ENCODE data around the gene TPM1.

The TPM1 gene

DNA sequence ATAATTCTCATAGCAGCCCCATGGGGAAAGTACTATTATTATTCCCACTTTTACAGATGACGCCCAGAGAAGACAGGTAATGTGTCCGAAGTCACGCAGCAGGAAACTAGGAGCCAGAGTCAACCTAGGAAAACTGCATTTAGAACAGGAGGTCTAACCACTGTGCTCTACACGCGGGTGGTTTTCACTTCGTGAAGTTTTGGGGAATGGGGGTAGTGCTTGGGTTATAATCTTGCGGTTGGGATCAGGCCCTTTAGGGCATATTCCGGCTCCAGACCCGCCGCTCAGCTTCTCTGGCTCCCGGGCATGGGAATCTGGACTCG is 5.2 kb downstream of the TPM1 start:
- peak overlapping the region; percentile 79 for H3K4me3 ChIP-seq (ENCODE audit: low read depth, low read length)
- in situ Hi-C loops (cut with HindIII; ENCODE audit: low sequenced_read_pairs) = no loop called here
- no peak for DNase-seq (ENCODE audit: low read depth, low spot score)
- no peak for TF ChIP-seq CTCF (IDR thresholded peaks at IDR 0.05; ENCODE audit: low read depth, low read length)

DNA sequence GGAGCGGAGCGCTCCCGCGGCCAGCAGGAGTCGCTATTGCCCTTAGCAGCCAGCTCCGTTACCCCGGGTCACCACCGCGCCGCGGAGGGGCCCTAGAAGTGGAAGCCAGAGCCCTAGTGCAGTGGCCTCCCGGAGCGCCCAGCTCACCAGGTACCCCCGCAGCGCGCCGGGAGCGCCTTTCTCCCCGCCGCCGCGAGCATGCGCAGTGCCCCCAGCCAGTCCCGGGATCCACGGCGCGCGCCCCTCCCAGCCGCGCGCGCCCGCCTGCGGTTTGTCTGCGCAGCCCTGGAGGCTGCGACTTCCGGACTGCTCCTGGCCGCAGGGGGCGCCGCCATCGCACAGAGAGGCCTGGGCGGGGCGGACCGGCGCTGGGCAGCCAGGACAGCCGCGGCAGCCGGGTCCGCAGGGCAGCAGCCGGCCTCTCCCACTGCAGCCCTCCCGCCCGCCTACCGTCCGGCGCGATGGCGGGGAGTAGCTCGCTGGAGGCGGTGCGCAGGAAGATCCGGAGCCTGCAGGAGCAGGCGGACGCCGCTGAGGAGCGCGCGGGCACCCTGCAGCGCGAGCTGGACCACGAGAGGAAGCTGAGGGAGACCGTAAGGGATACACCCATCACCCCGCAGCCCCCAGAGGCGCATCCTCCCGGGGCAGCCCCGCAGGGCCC is 5.7 kb downstream of the TPM1 start:
- in situ Hi-C loops (cut with HindIII; ENCODE audit: low sequenced_read_pairs) = no loop called here
- DNase-seq (ENCODE audit: low read depth, low spot score) = peak; percentile 96
- TF ChIP-seq CTCF (IDR thresholded peaks at IDR 0.05; ENCODE audit: low read depth, low read length) = peak; percentile 98
- H3K4me3 ChIP-seq (ENCODE audit: low read depth, low read length) = peak overlapping the region; percentile 79

GRCh38 chr15:63048776-63049665 is 6.5 kb downstream of the TPM1 start:
- in situ Hi-C loops (cut with HindIII; ENCODE audit: low sequenced_read_pairs) = no loop called here
- peak overlapping the region; percentile 79 for H3K4me3 ChIP-seq (ENCODE audit: low read depth, low read length)
- TF ChIP-seq CTCF (IDR thresholded peaks at IDR 0.05; ENCODE audit: low read depth, low read length) = no peak
- peak; percentile 72 for DNase-seq (ENCODE audit: low read depth, low spot score)

DNA sequence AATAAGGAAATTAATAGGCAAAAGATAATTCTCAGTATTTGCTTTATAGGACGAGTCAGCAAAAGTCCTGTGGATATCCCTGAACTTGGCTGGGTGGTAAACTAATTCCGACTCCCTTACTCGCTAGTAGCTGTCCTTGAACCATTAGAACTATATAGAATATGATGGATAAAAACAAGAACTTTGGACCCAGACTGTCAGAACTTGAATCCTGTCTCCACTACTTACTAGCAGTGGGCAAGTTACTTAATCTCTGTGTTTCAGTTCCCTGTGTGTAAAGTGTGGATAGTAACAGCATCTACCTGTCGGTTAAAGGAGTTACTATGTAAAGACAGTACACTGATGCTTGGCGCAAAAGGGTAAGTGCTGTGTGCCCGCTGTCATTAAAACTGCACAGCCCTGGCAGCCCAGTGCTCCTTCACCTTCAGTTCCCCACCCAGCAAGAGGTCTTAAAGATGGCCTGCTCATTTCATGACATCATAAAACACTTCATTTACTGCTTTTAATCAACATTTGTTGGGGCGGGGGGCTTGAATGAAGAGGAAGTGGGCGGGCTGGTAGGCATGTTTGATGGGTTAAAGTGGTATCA is 7.3 kb downstream of the TPM1 start:
- in situ Hi-C loops (cut with HindIII; ENCODE audit: low sequenced_read_pairs) = no loop called here
- peak overlapping the region; percentile 79 for H3K4me3 ChIP-seq (ENCODE audit: low read depth, low read length)
- DNase-seq (ENCODE audit: low read depth, low spot score) = peak; percentile 49
- TF ChIP-seq CTCF (IDR thresholded peaks at IDR 0.05; ENCODE audit: low read depth, low read length) = no peak

DNA sequence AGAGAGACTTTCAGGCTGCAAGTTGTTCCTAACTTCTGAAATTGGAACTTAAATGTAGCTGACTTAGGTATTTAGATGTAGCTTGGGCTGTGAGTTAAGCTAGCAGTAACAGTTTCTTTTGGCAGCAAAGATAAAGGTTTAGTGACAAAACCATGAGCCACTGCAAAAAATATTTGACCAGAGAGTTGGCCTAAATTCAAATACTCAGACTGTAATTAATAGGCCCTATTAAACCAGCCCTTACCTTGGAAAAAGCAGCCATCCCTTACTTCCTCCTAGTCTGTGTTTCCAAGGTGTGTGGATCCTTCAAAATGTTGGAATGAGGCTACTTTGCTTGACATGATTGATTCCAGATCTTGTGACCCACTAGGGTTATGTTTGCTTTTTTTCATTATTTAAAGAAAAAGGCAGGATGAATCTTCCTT is 8.2 kb downstream of the TPM1 start:
- in situ Hi-C loops (cut with HindIII; ENCODE audit: low sequenced_read_pairs) = no loop called here
- no peak for TF ChIP-seq CTCF (IDR thresholded peaks at IDR 0.05; ENCODE audit: low read depth, low read length)
- H3K4me3 ChIP-seq (ENCODE audit: low read depth, low read length) = no peak overlapping the region
- DNase-seq (ENCODE audit: low read depth, low spot score) = peak; percentile 66

DNA sequence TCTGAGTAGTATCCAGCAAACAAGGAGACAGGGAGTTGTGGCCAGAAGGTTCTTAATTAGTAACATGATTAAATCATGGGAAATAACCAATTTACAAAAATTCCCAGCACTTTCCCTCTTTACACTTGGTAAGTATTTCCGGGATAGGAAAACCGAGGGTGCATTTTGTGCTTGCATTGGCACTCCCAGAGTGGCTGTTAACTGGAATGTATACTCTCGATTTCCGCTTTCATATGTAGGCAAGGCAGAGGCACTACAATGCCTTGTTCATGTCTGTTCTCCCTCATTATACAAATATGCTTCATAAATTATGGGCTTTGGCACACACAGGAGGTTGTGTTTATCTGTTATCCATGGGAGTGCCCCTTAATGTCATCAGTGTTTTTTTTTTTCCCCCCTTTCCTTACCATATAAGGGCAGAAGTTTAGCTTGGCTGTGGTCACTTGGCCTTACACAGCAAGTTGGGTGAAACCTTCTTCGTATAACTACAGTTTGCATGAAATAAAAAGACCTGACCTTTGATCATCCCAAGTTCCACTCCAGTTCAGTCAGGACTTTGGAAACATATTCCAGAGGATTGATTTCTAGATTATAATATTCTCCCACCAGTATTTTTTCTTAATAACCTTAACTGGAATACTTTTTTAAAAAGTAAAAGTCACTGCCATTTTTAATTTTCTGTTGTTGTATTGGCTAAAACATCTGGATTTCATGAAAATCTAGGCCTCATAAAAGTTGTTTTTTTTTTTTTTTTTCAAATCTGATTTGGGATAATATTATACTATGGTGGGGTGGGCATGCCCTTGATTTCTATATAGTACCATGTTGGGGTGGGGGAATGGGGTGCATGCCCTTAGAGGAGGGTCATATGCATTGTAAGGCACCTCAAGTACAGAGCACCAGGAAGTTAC is 8.9 kb downstream of the TPM1 start:
- no peak for TF ChIP-seq CTCF (IDR thresholded peaks at IDR 0.05; ENCODE audit: low read depth, low read length)
- in situ Hi-C loops (cut with HindIII; ENCODE audit: low sequenced_read_pairs) = no loop called here
- no peak overlapping the region for H3K4me3 ChIP-seq (ENCODE audit: low read depth, low read length)
- DNase-seq (ENCODE audit: low read depth, low spot score) = peak; percentile 83

Measured in astrocyte of the spinal cord (primary cell).